WI38 (cell line): ENCODE data around the gene PTPN6.

Experiments
- H3K4me3 ChIP-seq: 2 replicates; pipeline ENCODE4 v1.5.1; 2011; ENCODE audit warnings: low read depth, mild to moderate bottlenecking, control low read depth, low read length
- TF ChIP-seq, protein P1 (sequence below): IDR thresholded peaks from 2 replicates; pipeline ENCODE4 v1.5.1; 2012; ENCODE audit warnings: low read depth, mild to moderate bottlenecking, control low read depth, low read length

PTPN6 gene

DNA sequence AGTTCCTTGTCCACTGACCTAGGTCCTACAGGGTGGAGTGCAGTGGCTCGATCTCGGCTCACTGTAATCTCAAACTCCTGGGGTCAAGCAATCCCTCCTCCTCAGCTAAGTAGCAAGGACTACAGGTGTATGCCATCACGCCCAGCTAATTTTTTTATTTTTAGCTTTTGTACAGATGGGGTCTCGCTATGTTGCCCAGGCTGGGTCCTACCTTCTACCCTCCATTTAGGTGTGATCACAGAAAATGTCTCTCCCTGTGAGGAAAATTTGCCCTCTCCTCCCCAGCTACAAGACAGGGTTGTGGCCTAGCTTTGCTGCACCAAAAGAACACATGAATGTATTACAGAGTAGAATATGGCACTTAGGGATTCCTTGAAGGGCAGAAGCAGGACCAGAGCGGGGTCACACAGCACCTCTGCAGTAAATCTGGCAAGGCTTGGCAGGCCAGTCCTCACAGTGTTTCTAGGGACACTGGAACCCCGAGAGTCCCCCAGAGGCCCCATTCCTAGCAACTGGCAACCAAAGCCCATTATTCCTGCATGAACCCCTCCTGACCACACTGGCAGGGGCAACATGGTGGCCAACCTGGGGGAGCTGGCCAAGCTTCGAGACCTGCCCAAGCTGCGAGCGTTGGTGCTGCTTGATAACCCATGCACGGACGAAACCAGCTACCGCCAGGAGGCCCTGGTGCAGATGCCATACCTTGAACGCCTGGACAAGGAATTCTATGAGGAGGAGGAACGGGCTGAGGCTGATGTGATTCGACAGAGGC lies 38.8 kb upstream of the PTPN6 start:
- TF ChIP-seq, protein P1, sequence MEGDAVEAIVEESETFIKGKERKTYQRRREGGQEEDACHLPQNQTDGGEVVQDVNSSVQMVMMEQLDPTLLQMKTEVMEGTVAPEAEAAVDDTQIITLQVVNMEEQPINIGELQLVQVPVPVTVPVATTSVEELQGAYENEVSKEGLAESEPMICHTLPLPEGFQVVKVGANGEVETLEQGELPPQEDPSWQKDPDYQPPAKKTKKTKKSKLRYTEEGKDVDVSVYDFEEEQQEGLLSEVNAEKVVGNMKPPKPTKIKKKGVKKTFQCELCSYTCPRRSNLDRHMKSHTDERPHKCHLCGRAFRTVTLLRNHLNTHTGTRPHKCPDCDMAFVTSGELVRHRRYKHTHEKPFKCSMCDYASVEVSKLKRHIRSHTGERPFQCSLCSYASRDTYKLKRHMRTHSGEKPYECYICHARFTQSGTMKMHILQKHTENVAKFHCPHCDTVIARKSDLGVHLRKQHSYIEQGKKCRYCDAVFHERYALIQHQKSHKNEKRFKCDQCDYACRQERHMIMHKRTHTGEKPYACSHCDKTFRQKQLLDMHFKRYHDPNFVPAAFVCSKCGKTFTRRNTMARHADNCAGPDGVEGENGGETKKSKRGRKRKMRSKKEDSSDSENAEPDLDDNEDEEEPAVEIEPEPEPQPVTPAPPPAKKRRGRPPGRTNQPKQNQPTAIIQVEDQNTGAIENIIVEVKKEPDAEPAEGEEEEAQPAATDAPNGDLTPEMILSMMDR = no peak
- no peak overlapping the region for H3K4me3 ChIP-seq

DNA sequence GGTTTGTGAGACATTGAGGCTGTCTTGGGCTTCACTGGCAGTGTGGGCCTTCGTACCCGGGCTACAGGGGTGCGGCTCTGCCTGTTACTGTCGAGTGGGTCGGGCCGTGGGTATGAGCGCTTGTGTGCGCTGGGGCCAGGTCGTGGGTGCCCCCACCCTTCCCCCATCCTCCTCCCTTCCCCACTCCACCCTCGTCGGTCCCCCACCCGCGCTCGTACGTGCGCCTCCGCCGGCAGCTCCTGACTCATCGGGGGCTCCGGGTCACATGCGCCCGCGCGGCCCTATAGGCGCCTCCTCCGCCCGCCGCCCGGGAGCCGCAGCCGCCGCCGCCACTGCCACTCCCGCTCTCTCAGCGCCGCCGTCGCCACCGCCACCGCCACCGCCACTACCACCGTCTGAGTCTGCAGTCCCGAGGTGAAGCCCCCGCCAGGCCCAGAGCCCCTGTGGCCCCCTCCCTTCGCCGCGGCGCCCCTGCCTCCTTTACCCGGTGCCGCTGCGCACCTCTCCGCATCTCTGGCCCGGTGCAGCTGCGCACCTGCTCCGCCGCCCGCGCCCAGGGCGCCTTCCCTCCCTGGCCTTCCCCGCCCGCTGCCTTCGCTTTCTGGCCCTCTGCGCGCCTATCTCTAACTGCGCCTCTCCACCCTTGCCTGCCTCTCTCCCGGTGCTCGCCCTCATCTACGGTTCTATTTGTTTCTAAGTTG lies 36.8 kb upstream of the PTPN6 start, which contains the start of gene ENO2:
Gene ENO2, plus strand, starts transcription at position 335 of the 701 bp plus-strand sequence. CDS start 1,253 bp downstream, outside the sequence.
- H3K4me3 ChIP-seq = peak within 1 kb of the TSS; percentile 78
- TF ChIP-seq, protein P1 = no peak

DNA sequence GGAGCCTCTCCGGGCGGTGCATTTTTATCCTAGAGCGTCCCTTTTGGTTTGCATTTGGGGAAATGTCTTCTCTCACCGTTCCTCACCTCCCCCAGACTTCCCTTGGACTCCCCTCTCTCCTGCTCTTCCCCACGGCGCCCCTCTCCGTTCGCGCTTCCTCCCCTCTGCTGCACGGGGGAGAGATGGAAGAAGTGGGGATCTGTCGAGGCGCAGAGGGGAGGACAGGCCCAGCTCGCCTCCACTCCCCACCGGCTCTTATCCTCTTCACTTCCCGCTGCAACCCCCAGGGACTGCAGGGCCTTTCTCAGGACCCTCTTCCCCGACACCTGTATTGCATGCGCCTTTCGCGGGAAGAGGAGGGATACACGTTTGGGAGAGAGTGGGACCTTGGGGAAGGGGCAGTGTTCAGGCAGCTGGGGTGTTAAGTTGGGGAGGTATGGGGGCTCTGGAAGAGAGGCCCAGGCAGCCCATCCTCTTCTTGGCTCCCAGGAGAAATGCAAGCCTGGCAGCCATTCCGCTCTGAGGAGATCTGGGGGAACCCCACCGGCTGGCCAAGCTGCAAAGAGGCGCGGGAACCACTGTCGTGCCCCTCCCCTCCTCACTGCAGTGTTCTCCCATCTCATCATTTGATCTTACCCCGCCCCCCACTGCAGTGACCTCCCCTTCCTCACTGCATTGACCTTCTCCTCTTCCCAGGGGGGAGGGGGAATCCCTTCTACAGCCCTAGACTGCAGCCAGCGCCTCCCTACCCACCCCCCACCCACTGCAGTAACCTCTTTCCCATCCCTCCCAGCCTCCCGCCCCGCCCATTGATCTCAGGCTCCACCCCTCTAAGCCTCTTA lies 36.0 kb upstream of the PTPN6 start:
- H3K4me3 ChIP-seq = peak overlapping the region; percentile 78
- TF ChIP-seq, protein P1 = no peak

DNA sequence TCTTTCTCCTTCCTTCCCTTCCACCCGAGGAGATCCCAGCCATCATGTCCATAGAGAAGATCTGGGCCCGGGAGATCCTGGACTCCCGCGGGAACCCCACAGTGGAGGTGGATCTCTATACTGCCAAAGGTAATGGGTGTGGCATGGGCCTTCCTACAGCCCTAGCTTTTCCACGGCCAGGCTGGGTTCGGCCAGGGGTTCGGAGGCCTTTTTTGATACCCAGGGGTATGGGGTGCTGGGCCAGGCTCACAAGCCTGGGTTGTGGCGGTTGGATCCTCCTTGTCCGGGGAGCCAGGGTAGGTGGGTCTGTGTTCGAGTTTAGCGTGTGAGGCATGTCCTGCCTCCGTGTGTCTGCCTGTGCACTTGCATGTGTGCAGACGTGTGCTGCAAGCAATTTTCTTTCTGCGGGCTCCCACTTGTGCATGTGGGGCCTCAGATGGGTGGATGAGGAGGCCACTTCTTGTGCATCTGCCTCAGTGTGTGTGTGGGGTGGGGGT lies 35.3 kb upstream of the PTPN6 start:
- peak overlapping the region; percentile 78; the same call in 1 of the 2 replicates for H3K4me3 ChIP-seq
- TF ChIP-seq, protein P1 = no peak

DNA sequence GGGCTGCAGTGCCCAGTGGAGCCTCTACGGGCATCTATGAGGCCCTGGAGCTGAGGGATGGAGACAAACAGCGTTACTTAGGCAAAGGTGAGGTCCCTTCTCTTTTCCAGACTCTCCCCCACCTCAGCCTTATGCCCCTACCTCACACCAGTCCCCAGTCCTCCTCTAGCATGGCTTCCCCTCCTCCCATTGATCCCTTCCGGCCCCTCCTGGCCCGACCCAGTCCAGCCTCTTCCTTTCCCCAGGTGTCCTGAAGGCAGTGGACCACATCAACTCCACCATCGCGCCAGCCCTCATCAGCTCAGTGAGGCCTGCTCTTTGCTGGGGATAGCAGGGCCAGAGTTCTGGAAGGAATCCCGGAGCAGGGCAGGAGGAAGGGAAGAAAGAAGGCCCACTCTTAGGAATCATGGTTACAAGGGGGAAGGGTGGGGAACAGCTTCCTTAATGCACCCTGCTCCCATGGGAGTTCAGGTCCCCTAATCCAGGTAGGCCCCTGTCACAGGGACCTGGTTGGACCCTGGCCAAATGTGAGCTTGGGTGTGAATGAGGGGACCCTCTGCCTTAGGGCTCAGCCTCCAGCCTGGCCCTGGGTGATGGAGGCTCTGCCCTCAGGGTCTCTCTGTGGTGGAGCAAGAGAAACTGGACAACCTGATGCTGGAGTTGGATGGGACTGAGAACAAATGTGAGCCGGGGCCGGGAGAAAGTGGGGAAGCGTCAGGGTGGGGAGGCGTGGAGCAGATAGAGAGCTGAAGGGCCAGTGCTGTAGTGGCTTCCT lies 34.5 kb upstream of the PTPN6 start:
- no peak overlapping the region for H3K4me3 ChIP-seq
- TF ChIP-seq, protein P1 = no peak

DNA sequence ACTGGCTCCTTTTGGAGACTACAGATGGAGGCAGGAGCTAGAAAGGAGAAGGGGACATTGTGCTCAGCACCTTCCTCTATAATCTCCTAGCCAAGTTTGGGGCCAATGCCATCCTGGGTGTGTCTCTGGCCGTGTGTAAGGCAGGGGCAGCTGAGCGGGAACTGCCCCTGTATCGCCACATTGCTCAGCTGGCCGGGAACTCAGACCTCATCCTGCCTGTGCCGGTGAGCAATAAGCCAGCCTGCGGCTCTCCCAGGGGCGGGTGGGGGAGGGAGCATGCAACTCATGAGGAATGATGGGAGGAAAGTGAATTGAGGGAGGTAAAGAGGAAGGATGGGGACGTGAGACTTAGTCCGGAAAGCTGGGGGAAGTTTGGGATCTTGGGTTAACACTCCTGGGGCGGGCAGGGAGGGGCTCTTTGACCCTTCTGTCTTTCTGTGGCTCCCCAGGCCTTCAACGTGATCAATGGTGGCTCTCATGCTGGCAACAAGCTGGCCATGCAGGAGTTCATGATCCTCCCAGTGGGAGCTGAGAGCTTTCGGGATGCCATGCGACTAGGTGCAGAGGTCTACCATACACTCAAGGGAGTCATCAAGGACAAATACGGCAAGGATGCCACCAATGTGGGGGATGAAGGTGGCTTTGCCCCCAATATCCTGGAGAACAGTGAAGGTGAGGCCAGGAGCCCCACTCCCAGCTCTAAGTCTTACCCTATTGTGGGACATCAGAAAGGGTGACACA lies 33.5 kb upstream of the PTPN6 start:
- TF ChIP-seq, protein P1 = no peak

More for the DNA sequence above, 33.5 kb upstream of the PTPN6 start:
- H3K4me3 ChIP-seq = no peak overlapping the region
